H9 (cell line): ENCODE measurements around the gene RNF40. TPM values are rescaled to one million over a fixed set of nuclear protein-coding genes. Genes with fewer than 3 reads are reported as not detected.

Experiments used
- DNase-seq: peaks from one replicate; pipeline ENCODE4 v3.0.0-alpha.2; 2017
- H2AFZ ChIP-seq: one replicate; pipeline ENCODE4 v1.6.1; 2013; ENCODE audit warnings: mild to moderate bottlenecking, low read length, control low read depth, moderate library complexity
- H2AK5ac ChIP-seq: 2 replicates; pipeline ENCODE4 v1.6.1; 2013; ENCODE audit warnings: low read length, control low read depth, mixed read lengths; ENCODE audit not compliant: insufficient read length
- H2BK120ac ChIP-seq: one replicate; pipeline ENCODE4 v1.6.1; 2013; ENCODE audit warnings: low read depth, mild to moderate bottlenecking, low read length, control low read depth, inconsistent platforms; ENCODE audit not compliant: poor library complexity, severe bottlenecking
- H2BK12ac ChIP-seq: 2 replicates; pipeline ENCODE4 v1.6.1; 2013; ENCODE audit warnings: low read length, control low read depth, mixed read lengths, low read depth; ENCODE audit not compliant: insufficient read length
- H2BK15ac ChIP-seq: 2 replicates; pipeline ENCODE4 v1.6.1; 2013; ENCODE audit warnings: low read depth, low read length, control low read depth
- H2BK20ac ChIP-seq: one replicate; pipeline ENCODE4 v1.6.1; 2013; ENCODE audit warnings: low read depth, mild to moderate bottlenecking, low read length, control low read depth, inconsistent platforms; ENCODE audit not compliant: poor library complexity, severe bottlenecking
- H2BK5ac ChIP-seq: 2 replicates; pipeline ENCODE4 v1.6.1; 2013; ENCODE audit warnings: low read length, control low read depth, mixed read lengths; ENCODE audit not compliant: insufficient read length
- H3K14ac ChIP-seq: 2 replicates; pipeline ENCODE4 v1.6.1; 2013; ENCODE audit warnings: low read length, control low read depth; ENCODE audit not compliant: insufficient read depth
- H3K18ac ChIP-seq: 2 replicates; pipeline ENCODE4 v1.6.1; 2013; ENCODE audit warnings: low read depth, mild to moderate bottlenecking, mixed read lengths, low read length, control low read depth; ENCODE audit not compliant: insufficient read length
- H3K23ac ChIP-seq: 2 replicates; pipeline ENCODE4 v1.6.1; 2013; ENCODE audit warnings: low read length, control low read depth, mixed read lengths, low read depth; ENCODE audit not compliant: insufficient read length
- H3K23me2 ChIP-seq: 2 replicates; pipeline ENCODE4 v1.6.1; 2013; ENCODE audit warnings: low read depth, mild to moderate bottlenecking, mixed read lengths, low read length, control low read depth; ENCODE audit not compliant: insufficient read length, poor library complexity, severe bottlenecking
- H3K27ac ChIP-seq: 2 replicates; pipeline ENCODE4 v1.5.1; 2013; ENCODE audit warnings: low read length, control low read depth, mixed read lengths, low read depth; ENCODE audit not compliant: insufficient read length
- H3K27me3 ChIP-seq: 2 replicates; pipeline ENCODE4 v1.6.1; 2013; ENCODE audit warnings: low read length, control low read depth, inconsistent platforms; ENCODE audit not compliant: insufficient read depth
- H3K4ac ChIP-seq: 2 replicates; pipeline ENCODE4 v1.6.1; 2013; ENCODE audit warnings: low read depth, mild to moderate bottlenecking, control low read depth, inconsistent platforms, low read length, moderate library complexity
- H3K4me1 ChIP-seq: 2 replicates; pipeline ENCODE4 v1.6.1; 2013; ENCODE audit warnings: low read length, control low read depth, inconsistent platforms; ENCODE audit not compliant: insufficient read depth
- H3K4me2 ChIP-seq: 2 replicates; pipeline ENCODE4 v1.6.1; 2013; ENCODE audit warnings: low read length, control low read depth, mixed read lengths; ENCODE audit not compliant: insufficient read length, insufficient read depth
- H3K56ac ChIP-seq: 2 replicates; pipeline ENCODE4 v1.6.1; 2013; ENCODE audit warnings: low read depth, mild to moderate bottlenecking, mixed read lengths, low read length, control low read depth; ENCODE audit not compliant: insufficient read length
- H3K79me1 ChIP-seq: 2 replicates; pipeline ENCODE4 v1.6.1; 2013; ENCODE audit warnings: low read depth, mild to moderate bottlenecking, moderate library complexity, low read length, control low read depth, inconsistent platforms; ENCODE audit not compliant: insufficient read depth, poor library complexity, severe bottlenecking
- H3K79me2 ChIP-seq: 2 replicates; pipeline ENCODE4 v1.6.1; 2013; ENCODE audit warnings: low read length, control low read depth, inconsistent platforms; ENCODE audit not compliant: insufficient read depth
- H3K9ac ChIP-seq: 2 replicates; pipeline ENCODE4 v1.6.1; 2013; ENCODE audit warnings: low read length, control low read depth, mixed read lengths; ENCODE audit not compliant: insufficient read length; ENCODE audit errors: extremely low read depth
- H3K9me3 ChIP-seq: one replicate; pipeline ENCODE4 v1.6.1; 2013; ENCODE audit warnings: low read depth, low read length, inconsistent platforms; ENCODE audit not compliant: control insufficient read depth
- H3T11ph ChIP-seq: one replicate; pipeline ENCODE4 v1.6.1; 2013; ENCODE audit warnings: mild to moderate bottlenecking, low read length, control low read depth, inconsistent platforms
- H4K20me1 ChIP-seq: one replicate; pipeline ENCODE4 v1.6.1; 2013; ENCODE audit not compliant: control insufficient read depth, insufficient read length, insufficient read depth
- H4K5ac ChIP-seq: 2 replicates; pipeline ENCODE4 v1.6.1; 2013; ENCODE audit warnings: low read depth, mild to moderate bottlenecking, mixed read lengths, low read length, control low read depth; ENCODE audit not compliant: insufficient read length
- H4K8ac ChIP-seq: replicated peaks from 2 replicates; pipeline ENCODE4 v1.6.1; 2013; ENCODE audit warnings: low read length, control low read depth, mixed read lengths, low read depth; ENCODE audit not compliant: insufficient read length
- H4K91ac ChIP-seq: 2 replicates; pipeline ENCODE4 v1.6.1; 2013; ENCODE audit warnings: low read depth, mild to moderate bottlenecking, moderate library complexity, mixed read lengths, low read length, control low read depth; ENCODE audit not compliant: insufficient read length
- H3K27ac Mint-ChIP-seq, 3 experiments: 2 replicates in 2 of 3; 3 replicates in 1 of 3; pipeline ENCODE4 v1.8.0; 2020 to 2021; ENCODE audit warnings: mixed read lengths in 3 of 3, mild to moderate bottlenecking in 1 of 3, moderate library complexity in 1 of 3
- H3K27me3 Mint-ChIP-seq: 2 replicates; pipeline ENCODE4 v1.8.0; 2021; ENCODE audit warnings: low read depth, mild to moderate bottlenecking, moderate library complexity, mixed read lengths
- H3K36me3 Mint-ChIP-seq, 3 experiments: 2 replicates in 2 of 3; 3 replicates in 1 of 3; pipeline ENCODE4 v1.8.0; 2020 to 2021; ENCODE audit warnings: low read depth in 3 of 3, mixed read lengths in 3 of 3; ENCODE audit not compliant: insufficient read depth in 1 of 3
- H3K4me1 Mint-ChIP-seq, 2 experiments: 2 replicates each; pipeline ENCODE4 v1.8.0; 2020; ENCODE audit warnings: mixed read lengths in 2 of 2
- H3K4me3 Mint-ChIP-seq, 2 experiments: 2 replicates in 1 of 2; 3 replicates in 1 of 2; pipeline ENCODE4 v1.8.0; 2020 to 2021; ENCODE audit warnings: mild to moderate bottlenecking in 2 of 2, mixed read lengths in 2 of 2, moderate library complexity in 1 of 2
- H3K9me3 Mint-ChIP-seq, 2 experiments: 2 replicates in 1 of 2; 3 replicates in 1 of 2; pipeline ENCODE4 v1.8.0; 2020; ENCODE audit warnings: mild to moderate bottlenecking in 2 of 2, mixed read lengths in 2 of 2, moderate library complexity in 1 of 2
- WGBS: extraction: QIAGEN DNeasy Blood & Tissue Kit; methylation state at CpG from one replicate; pipeline ENCODE4 v1.1.7; 2013; ENCODE audit warnings: missing lambda C conversion rate, low lambda C conversion rate, mixed read lengths; ENCODE audit not compliant: insufficient read length; ENCODE audit errors: extremely low coverage; 5-methylcytosine and 5-hydroxymethylcytosine counted together
- total RNA-seq: library from RNA; stranded (reverse); gene quantifications from 2 replicates; pipeline ENCODE4 v1.2.1, GENCODE V29; 2021
- TF ChIP-seq, protein P1 (sequence below): fragments of 200-600 bp; sonication (generic); conservative IDR thresholded peaks from 3 replicates; pipeline ENCODE4 v1.8.0; 2021; ENCODE audit warnings: antibody characterized with exemption, mild to moderate bottlenecking

RNF40 gene
- total RNA-seq, 1 experiment from 2014 or later: 103 TPM

DNA sequence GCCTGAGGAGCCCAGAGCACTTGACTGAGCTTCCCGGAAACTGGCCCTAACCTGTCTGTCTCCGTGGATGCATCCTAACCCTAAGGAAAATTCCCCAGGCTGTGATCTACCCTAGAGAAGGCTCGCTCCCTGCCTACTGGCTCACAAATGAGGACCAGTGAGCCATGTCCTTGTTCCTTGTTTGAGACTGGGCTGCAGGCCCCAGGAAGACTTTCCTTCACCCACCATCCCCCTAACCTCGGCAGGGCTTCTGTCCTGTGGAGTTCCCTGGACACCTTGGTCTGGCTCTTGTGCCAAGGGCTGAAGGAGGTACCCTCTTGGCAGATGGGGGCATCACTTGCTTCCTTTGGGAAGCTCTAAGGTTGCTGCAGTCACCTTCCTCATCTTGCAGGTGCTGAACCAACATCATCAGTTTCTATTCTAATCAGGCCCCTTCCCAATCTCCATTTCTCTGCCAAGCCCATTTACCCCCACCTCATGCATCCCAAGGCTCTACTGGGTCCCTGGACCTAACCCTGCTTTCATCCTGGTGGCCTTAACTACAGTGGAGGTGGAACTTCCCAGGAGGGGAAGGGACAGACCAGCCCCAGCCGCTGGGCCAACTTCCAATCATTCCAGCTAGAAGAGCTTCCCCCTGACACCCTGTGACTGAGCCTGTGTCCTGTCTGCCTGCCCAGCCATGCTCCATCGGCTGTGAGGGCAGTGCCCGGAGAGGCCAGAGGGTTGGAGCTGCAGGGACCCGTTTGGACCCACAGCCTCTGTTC lies 12.4 kb downstream of the RNF40 start:
- Mint-ChIP-seq H3K27ac (peak overlapping the region in 1 of 3 experiments; percentile 40; a peak in 1 of 7 replicates), H3K4me3 (peak overlapping the region; percentile 93 to 96), H3K36me3 (peaks cover 26 to 51% (median 37%) of the 10 kb centered on the region in 3 experiments), H3K4me1 (peaks cover 18 to 24% of the 10 kb centered on the region in 2 experiments), H3K9me3 (no peaks in the 10 kb centered on the region), H3K27me3 (peaks cover 3% of the 10 kb centered on the region; the same call in 1 of the 2 replicates)
- no peak overlapping the region for H2BK12ac ChIP-seq
- H4K91ac ChIP-seq: no peak overlapping the region
- H3K9ac ChIP-seq: no peak overlapping the region
- H3K9me3 ChIP-seq: no peaks in the 10 kb centered on the region
- no peak overlapping the region for H4K5ac ChIP-seq
- H3K4me2 ChIP-seq: peak overlapping the region; percentile 73
- WGBS: no CpG with 5 or more reads among the region's 8 CpGs
- DNase-seq: no peak
- H3K4me1 ChIP-seq: no peaks in the 10 kb centered on the region
- H3T11ph ChIP-seq: no peak overlapping the region
- H3K27me3 ChIP-seq: no peaks in the 10 kb centered on the region
- no peaks in the 10 kb centered on the region for H3K79me1 ChIP-seq
- H3K56ac ChIP-seq: no peak overlapping the region
- no peak overlapping the region for H2AK5ac ChIP-seq
- peaks cover 4% of the 10 kb centered on the region for H3K23me2 ChIP-seq
- no peak overlapping the region for H3K14ac ChIP-seq
- H2BK20ac ChIP-seq: no peak overlapping the region
- no peak overlapping the region for H3K23ac ChIP-seq
- H2AFZ ChIP-seq: no peak overlapping the region
- H4K20me1 ChIP-seq: no peaks in the 10 kb centered on the region
- no peak overlapping the region for H2BK120ac ChIP-seq
- TF ChIP-seq, protein P1, sequence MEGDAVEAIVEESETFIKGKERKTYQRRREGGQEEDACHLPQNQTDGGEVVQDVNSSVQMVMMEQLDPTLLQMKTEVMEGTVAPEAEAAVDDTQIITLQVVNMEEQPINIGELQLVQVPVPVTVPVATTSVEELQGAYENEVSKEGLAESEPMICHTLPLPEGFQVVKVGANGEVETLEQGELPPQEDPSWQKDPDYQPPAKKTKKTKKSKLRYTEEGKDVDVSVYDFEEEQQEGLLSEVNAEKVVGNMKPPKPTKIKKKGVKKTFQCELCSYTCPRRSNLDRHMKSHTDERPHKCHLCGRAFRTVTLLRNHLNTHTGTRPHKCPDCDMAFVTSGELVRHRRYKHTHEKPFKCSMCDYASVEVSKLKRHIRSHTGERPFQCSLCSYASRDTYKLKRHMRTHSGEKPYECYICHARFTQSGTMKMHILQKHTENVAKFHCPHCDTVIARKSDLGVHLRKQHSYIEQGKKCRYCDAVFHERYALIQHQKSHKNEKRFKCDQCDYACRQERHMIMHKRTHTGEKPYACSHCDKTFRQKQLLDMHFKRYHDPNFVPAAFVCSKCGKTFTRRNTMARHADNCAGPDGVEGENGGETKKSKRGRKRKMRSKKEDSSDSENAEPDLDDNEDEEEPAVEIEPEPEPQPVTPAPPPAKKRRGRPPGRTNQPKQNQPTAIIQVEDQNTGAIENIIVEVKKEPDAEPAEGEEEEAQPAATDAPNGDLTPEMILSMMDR: no peak
- no peak overlapping the region for H4K8ac ChIP-seq
- no peak overlapping the region for H2BK15ac ChIP-seq
- no peaks in the 10 kb centered on the region for H3K79me2 ChIP-seq
- no peak overlapping the region for H2BK5ac ChIP-seq
- no peak overlapping the region for H3K4ac ChIP-seq
- H3K18ac ChIP-seq: no peak overlapping the region
- no peak overlapping the region for H3K27ac ChIP-seq
